Measurements from ENCODE around the gene FRMPD4. TPM values are rescaled to one million over a fixed set of nuclear protein-coding genes. Genes with fewer than 3 reads are reported as not detected.
A peak's percentile ranks its signal among the peaks of the same experiment; 100 is the strongest.

The FRMPD4 gene
- total RNA-seq, 1 donor from 2014 or later, result 0.79 TPM

DNA sequence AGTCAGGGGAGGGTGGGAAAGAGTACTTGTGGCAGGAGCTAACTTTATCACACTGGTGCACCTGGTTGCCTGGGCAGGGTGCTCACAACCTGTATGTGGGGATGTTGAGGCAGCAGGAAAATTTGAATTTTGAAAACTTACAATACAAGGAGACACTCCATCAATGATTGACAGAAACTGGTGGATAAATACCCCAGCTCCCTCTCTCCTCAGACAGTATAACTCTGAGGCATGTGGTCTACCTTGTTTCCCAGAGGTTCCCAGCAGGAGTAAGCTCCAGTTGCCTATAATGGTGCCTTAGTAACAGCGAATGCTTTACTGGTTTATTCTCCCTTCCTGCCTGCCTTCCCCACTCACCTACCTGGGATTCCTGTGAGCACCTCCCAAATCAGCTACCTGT lies 541.2 kb downstream of the FRMPD4 start:
- TF ChIP-seq, protein P1, sequence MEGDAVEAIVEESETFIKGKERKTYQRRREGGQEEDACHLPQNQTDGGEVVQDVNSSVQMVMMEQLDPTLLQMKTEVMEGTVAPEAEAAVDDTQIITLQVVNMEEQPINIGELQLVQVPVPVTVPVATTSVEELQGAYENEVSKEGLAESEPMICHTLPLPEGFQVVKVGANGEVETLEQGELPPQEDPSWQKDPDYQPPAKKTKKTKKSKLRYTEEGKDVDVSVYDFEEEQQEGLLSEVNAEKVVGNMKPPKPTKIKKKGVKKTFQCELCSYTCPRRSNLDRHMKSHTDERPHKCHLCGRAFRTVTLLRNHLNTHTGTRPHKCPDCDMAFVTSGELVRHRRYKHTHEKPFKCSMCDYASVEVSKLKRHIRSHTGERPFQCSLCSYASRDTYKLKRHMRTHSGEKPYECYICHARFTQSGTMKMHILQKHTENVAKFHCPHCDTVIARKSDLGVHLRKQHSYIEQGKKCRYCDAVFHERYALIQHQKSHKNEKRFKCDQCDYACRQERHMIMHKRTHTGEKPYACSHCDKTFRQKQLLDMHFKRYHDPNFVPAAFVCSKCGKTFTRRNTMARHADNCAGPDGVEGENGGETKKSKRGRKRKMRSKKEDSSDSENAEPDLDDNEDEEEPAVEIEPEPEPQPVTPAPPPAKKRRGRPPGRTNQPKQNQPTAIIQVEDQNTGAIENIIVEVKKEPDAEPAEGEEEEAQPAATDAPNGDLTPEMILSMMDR (IDR thresholded peaks at IDR 0.05; ENCODE audit: insufficient read depth, low read length, severe bottlenecking), result no peak
- FAIRE-seq, result no peak
- Histone ChIP-seq H3K4me3 (ENCODE audit: low read depth, low read length) (no peak overlapping the region), H3K27me3 (ENCODE audit: control insufficient read depth, insufficient read depth, low read length) (no peaks in the 10 kb centered on the region), H3K36me3 (ENCODE audit: control insufficient read depth, insufficient read depth, low read length) (no peaks in the 10 kb centered on the region)
- DNase-seq (ENCODE audit: low read depth), result no peak

DNA sequence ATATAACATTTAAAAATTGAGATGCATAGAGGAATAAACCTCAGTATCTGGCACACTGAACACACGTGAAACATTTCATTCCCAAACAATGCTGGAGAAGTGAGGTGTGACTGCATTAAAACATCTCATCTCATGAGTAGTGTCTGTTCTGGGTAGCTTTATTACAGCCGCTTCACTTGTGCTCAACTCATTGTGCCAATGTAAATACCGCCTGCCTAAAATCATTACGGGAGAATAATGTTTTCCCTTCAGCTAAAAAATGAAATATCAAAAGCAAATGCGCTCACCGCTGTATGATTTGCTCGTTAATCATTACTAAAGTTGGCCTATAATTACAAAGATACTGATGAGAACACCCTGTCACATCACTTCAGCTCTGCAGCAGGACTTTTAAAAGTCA lies 542.8 kb downstream of the FRMPD4 start:
- FAIRE-seq (no peak), DNase-seq (ENCODE audit: low read depth) (no peak)
- H3K36me3 ChIP-seq (ENCODE audit: control insufficient read depth, insufficient read depth, low read length), result no peaks in the 10 kb centered on the region
- TF ChIP-seq, protein P1 (IDR thresholded peaks at IDR 0.05; ENCODE audit: insufficient read depth, low read length, severe bottlenecking), result no peak
- no peak overlapping the region for H3K4me3 ChIP-seq (ENCODE audit: low read depth, low read length)
- no peaks in the 10 kb centered on the region for H3K27me3 ChIP-seq (ENCODE audit: control insufficient read depth, insufficient read depth, low read length)

DNA sequence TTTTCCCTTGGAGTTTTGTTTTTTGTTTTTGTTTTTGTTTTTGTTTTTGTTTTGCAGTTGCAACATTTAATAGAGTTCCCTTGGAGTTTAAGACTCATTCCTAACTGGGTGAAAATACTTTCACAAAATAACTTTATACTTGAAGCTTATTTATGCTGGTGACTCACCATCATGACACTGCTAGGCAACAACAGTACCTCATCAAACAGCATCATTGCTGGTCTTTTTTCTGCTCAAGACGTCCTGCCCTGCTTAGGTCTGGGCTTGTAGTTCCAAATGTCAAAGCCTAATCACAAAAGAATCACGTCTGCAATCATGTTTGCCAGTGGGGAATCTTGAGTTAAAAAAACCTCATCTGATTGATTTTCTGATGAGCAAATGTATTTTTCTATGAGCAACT lies 547.3 kb downstream of the FRMPD4 start:
- H3K36me3 ChIP-seq (ENCODE audit: control insufficient read depth, insufficient read depth, low read length), result no peaks in the 10 kb centered on the region
- peak; percentile 64 for DNase-seq (ENCODE audit: low read depth)

DNA sequence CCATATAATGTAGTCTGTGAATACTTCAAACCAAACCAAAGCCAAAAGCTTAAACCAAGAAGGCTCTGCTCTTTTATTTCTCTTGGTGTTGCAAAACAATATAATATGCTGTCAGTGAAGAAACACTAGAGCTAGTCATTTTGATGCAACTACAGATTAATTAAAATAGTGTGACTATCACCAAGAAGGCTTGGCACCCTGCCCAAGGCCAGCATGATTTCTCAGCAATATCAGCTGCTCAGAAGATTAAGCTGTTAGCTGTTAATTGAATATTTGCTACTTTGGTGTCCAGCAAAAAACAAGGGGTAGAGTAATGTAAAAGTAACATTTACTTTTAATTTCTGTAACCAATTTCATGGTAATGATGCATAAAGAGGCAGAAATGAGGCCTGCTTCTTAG lies 548.1 kb downstream of the FRMPD4 start:
- no peak for DNase-seq (ENCODE audit: low read depth)
- no peaks in the 10 kb centered on the region for H3K27me3 ChIP-seq (ENCODE audit: control insufficient read depth, insufficient read depth, low read length)
- TF ChIP-seq, protein P1 (IDR thresholded peaks at IDR 0.05; ENCODE audit: insufficient read depth, low read length, severe bottlenecking), result no peak
- H3K36me3 ChIP-seq (ENCODE audit: control insufficient read depth, insufficient read depth, low read length), result no peaks in the 10 kb centered on the region
- H3K4me3 ChIP-seq (ENCODE audit: low read depth, low read length), result no peak overlapping the region
- FAIRE-seq, result no peak

More for the DNA sequence above, 547.3 kb downstream of the FRMPD4 start:
- FAIRE-seq, result no peak
- TF ChIP-seq, protein P1 (IDR thresholded peaks at IDR 0.05; ENCODE audit: insufficient read depth, low read length, severe bottlenecking), result no peak
- Histone ChIP-seq H3K27me3 (ENCODE audit: control insufficient read depth, insufficient read depth, low read length) (no peaks in the 10 kb centered on the region), H3K4me3 (ENCODE audit: low read depth, low read length) (no peak overlapping the region)

DNA sequence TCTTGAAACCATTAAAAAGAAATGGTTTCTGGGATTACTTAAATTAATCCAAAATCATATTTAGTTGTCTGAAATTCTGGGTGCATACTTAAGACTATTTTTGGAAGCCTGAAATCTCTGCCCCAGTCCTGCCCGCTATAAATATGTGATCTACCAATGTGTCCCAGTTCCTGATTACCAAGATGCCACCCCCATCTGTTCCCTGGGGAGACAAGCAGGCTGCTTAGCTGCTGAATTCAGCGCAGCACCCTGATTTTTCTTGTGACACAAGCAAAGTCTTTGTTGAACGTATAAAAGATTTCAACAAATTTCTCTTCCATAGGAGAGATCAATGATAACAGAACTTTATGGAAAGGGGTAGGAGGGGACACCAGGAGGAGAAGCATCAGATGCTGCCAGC lies 552.4 kb downstream of the FRMPD4 start:
- no peak for FAIRE-seq

DNA sequence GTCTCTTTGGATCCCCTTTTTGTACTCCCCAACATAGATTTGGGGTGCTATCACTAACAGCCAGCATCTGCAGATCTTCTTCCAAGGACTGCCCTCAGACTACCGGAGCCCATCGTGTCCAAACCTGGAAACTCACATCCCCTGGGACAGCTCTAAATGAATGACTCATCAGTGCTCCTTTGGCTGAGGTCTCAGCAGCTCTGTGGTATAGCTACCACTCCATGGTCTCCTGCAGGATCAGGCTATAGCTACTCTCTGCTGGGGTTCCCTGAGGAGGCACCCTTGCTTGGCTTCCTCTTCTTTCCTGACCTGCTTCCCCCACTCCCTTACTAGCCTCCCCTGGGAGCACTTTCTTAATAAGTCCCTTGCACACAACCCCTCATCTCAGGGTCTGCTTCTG lies 555.5 kb downstream of the FRMPD4 start:
- Histone ChIP-seq H3K4me3 (ENCODE audit: low read depth, low read length) (no peak overlapping the region), H3K27me3 (ENCODE audit: control insufficient read depth, insufficient read depth, low read length) (no peaks in the 10 kb centered on the region), H3K36me3 (ENCODE audit: control insufficient read depth, insufficient read depth, low read length) (no peaks in the 10 kb centered on the region)
- DNase-seq (ENCODE audit: low read depth), result no peak
- no peak for FAIRE-seq
- TF ChIP-seq, protein P1 (IDR thresholded peaks at IDR 0.05; ENCODE audit: insufficient read depth, low read length, severe bottlenecking), result no peak

More for the DNA sequence above, 552.4 kb downstream of the FRMPD4 start:
- no peaks in the 10 kb centered on the region for H3K36me3 ChIP-seq (ENCODE audit: control insufficient read depth, insufficient read depth, low read length)
- H3K4me3 ChIP-seq (ENCODE audit: low read depth, low read length), result no peak overlapping the region
- TF ChIP-seq, protein P1 (IDR thresholded peaks at IDR 0.05; ENCODE audit: insufficient read depth, low read length, severe bottlenecking), result no peak
- H3K27me3 ChIP-seq (ENCODE audit: control insufficient read depth, insufficient read depth, low read length), result no peaks in the 10 kb centered on the region
- DNase-seq (ENCODE audit: low read depth), result no peak

All from bronchial epithelial cell (primary cell).